ENCODE data around the gene RARRES1. TPM values are rescaled to one million over a fixed set of nuclear protein-coding genes. Genes with fewer than 3 reads are reported as not detected.

RARRES1 gene, protein sequence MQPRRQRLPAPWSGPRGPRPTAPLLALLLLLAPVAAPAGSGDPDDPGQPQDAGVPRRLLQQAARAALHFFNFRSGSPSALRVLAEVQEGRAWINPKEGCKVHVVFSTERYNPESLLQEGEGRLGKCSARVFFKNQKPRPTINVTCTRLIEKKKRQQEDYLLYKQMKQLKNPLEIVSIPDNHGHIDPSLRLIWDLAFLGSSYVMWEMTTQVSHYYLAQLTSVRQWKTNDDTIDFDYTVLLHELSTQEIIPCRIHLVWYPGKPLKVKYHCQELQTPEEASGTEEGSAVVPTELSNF
- 20.1 and 111 TPM in 2 replicates for total RNA-seq

DNA sequence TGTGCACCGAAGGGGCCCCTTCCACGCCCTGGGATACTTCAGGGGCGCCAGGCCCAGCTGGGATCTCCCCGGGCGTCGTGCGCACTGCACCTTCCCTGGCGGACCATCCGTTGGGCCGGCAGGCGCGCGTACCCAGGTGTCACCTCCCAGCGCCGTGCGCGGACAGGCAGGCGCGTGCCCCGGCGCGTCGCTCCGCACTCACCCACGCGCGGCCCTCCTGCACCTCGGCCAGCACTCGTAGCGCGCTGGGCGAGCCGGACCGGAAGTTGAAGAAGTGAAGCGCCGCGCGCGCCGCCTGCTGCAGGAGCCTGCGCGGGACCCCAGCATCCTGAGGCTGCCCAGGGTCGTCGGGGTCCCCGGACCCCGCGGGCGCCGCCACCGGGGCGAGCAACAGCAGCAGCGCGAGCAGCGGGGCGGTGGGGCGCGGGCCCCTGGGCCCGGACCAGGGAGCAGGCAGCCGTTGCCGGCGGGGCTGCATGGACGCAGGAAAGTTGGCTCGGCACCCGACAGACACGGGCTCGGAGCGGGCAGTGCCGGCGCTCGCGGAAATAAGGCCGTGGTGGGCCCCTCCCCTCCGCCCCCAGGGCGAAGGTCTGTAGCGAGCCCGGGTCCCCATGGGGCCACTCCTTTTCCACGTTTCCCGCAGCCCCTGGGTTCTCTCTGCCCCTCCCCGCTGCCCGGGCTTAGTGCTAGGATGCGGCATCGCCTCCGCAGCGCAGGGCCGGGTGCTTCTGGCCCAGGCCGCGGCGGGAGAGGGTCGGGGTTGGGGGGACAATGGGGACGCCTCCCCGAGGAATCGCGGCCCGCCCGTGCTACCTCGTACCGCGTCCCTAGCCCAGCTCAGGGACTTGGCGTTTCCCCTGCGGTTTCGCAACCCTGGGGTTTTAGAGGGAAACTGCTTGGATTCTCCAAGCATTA lies at the start of gene RARRES1:
Gene RARRES1 (minus strand): TSS at position 520 of the 918 bp plus-strand sequence. CDS start 42 bp downstream, at position 478.

DNA sequence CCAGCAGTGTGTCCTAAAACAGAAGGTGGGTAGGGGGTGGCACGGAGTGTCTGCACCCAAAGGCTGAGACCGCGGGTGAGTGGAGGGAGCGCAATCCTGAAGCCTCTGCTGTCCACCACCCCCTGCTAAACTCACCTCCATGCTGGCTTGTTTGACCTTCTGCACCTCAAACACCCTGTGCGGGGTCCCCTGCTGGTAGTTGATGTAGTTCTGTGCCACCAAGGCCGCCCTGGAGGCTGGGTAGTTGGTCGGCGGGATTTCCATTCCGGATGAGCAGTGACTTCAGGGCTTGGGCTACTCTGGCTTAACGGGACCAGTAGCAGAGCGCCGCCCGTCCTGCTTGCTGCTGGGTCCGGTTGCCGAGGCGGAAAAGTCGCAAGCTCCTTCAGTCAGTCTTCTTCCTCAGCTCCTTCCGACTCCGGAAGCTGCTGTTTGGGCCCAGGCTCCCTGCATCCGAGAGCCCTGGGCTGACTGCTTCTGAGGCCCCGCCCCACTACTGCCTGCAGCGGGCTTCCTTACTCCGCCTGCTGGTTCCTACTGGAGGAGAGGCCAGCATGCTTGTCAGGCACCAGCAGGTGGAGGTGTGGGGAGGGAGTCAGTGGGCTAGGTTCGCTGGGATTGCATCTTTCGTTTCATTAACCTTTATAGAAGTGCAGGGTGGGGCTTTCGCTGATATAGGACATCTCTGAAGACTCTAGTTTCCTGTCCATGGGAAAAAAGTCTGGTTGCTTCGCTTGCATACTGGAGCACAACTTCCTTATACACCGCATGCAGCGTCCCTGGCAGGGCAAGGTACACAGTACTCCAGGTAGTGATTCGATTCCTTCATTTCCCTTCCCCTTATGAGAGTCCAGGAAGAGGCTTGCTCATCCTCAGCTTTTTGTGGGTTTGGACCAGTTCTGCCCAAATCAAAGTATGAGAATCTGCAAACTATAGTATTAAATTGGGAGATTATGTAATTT lies 59.8 kb downstream of the RARRES1 start, which contains the start of gene LXN:
Gene LXN (minus strand): TSS at position 434 of the 962 bp plus-strand sequence. CDS start 170 bp downstream, at position 264.

Other genes with a start within 250 kb of the RARRES1 start
- 11.9 and 12.7 TPM in 2 replicates for gene MLF1, start 161.3 kb downstream of the RARRES1 start, total RNA-seq
- gene GFM1, start 87.9 kb downstream of the RARRES1 start, total RNA-seq = 35.5 and 49.8 TPM in 2 replicates
- gene LXN, start 59.8 kb downstream of the RARRES1 start, total RNA-seq = 120 and 135 TPM in 2 replicates
- gene MFSD1, start 69.6 kb upstream of the RARRES1 start, total RNA-seq = 157 and 168 TPM in 2 replicates

Data from regular cardiac myocyte (primary cell).